GM21737 (cell line): ENCODE data around the gene MDN1.
"Not testable (repeated sequence)": the region's sequence is repeated elsewhere in the genome, so short reads cannot be mapped to it uniquely, and the experiment has no call there.

ENCODE experiments used
- ATAC-seq: cut with Tn5 transposase; IDR thresholded peaks from one replicate; pipeline ENCODE4 v1.9.1; 2021; ENCODE audit warnings: mild to moderate bottlenecking, moderate library complexity; ENCODE audit not compliant: unreplicated experiment

Gene MDN1

GRCh38 chr6:89819336-89820130 lies at the start of gene MDN1:
TSS of gene MDN1 (minus strand) at chr6:89819794. CDS start at chr6:89819607, 187 bp downstream.
- peak; percentile 94 for ATAC-seq

GRCh38 chr6:89866024-89866678 lies 46.6 kb upstream of the MDN1 start:
- ATAC-seq, result no peak

- peak; percentile 15 for ATAC-seq
Measured at GRCh38 chr6:89862698-89863097, 43.1 kb upstream of the MDN1 start.

- ATAC-seq, result peak; percentile 63
Measured at GRCh38 chr6:89862273-89862672, 42.7 kb upstream of the MDN1 start.

- no peak for ATAC-seq
Measured at GRCh38 chr6:89859744-89860143, 40.1 kb upstream of the MDN1 start.

GRCh38 chr6:89858041-89858440 lies 38.4 kb upstream of the MDN1 start:
- no peak for ATAC-seq

GRCh38 chr6:89853068-89853467 lies 33.5 kb upstream of the MDN1 start:
- ATAC-seq, result no peak

GRCh38 chr6:89847513-89847912 lies 27.9 kb upstream of the MDN1 start:
- ATAC-seq, result not testable (repeated sequence)

- no peak for ATAC-seq
Measured at GRCh38 chr6:89843070-89843469, 23.5 kb upstream of the MDN1 start.

- no peak for ATAC-seq
Measured at GRCh38 chr6:89842228-89842627, 22.6 kb upstream of the MDN1 start.

- ATAC-seq, result no peak
Measured at GRCh38 chr6:89840538-89840937, 20.9 kb upstream of the MDN1 start.

- no peak for ATAC-seq
Measured at GRCh38 chr6:89836639-89837222, 17.1 kb upstream of the MDN1 start.

GRCh38 chr6:89834884-89835792 lies 15.5 kb upstream of the MDN1 start:
- peak; percentile 94 for ATAC-seq

GRCh38 chr6:89830170-89830809 lies 10.7 kb upstream of the MDN1 start:
- ATAC-seq, result no peak

- ATAC-seq, result peak; percentile 97
Measured at GRCh38 chr6:89829472-89830169, 10.0 kb upstream of the MDN1 start, which contains the start of gene CASP8AP2. TSS of gene CASP8AP2 (plus strand) at chr6:89829880.

- peak; percentile 30 for ATAC-seq
Measured at GRCh38 chr6:89828988-89829471, 9.4 kb upstream of the MDN1 start.

GRCh38 chr6:89828475-89828987 lies 8.9 kb upstream of the MDN1 start:
- not testable (repeated sequence) for ATAC-seq

GRCh38 chr6:89826029-89826528 lies 6.5 kb upstream of the MDN1 start:
- no peak for ATAC-seq

- peak; percentile 24 for ATAC-seq
Measured at GRCh38 chr6:89818977-89819335, 638 bp downstream of the MDN1 start.
